B cell (primary cell): ENCODE results near the gene GABRR3.

Experiments used
- CTCF ChIP-seq: fragments of 200-600 bp; IDR thresholded peaks from one replicate; pipeline ENCODE4 v1.8.0; 2022; ENCODE audit warnings: antibody characterized with exemption, mild to moderate bottlenecking
- EZH2 ChIP-seq: IDR thresholded peaks from 2 replicates; pipeline ENCODE4 v1.6.1; 2012; ENCODE audit warnings: borderline replicate concordance, low read depth, mild to moderate bottlenecking, moderate library complexity, low read length; ENCODE audit not compliant: insufficient read depth, poor library complexity, severe bottlenecking

DNA sequence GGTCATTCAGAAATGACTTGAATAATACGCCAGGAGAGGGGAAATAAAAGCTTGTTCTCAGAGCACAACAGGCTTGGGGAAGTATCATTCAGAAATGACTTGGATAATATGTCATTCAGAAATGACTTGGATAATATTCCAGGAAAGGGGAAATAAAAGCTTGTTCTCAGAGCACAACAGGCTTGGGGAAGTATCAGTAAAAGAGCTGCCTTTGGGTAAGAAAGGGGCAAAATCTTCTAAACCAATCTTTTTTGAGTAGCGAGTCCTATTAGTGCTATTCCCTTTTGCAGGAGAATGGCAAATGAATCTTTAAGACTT is 20.9 kb downstream of the GABRR3 start:
- TF ChIP-seq CTCF = no peak
- TF ChIP-seq EZH2 = no peak
